ENCODE data around the gene ITGB3.
"Not testable (repeated sequence)": the region's sequence is repeated elsewhere in the genome, so short reads cannot be mapped to it uniquely, and the experiment has no call there.

ITGB3 gene

GRCh38 chr17:47212458-47212857 is 41.2 kb upstream of the ITGB3 start:
- Histone ChIP-seq H3K9ac (ENCODE audit: low read length in 2 of 2) (no peak overlapping the region), H3K9me3 (ENCODE audit: control insufficient read depth in 2 of 2, low read length in 2 of 2) (no peaks in the 10 kb centered on the region), H3K4me3 (ENCODE audit: low read length in 2 of 2) (no peak overlapping the region), H3K27me3 (ENCODE audit: control insufficient read depth in 1 of 2, insufficient read depth in 2 of 2, low read length in 2 of 2) (no peaks in the 10 kb centered on the region), H3K4me1 (ENCODE audit: control insufficient read depth, insufficient read depth, low read length) (no peaks in the 10 kb centered on the region), H3K27ac (ENCODE audit: low read length) (no peak overlapping the region), H3K36me3 (ENCODE audit: control insufficient read depth in 2 of 2, insufficient read depth in 2 of 2, low read length in 2 of 2) (no peaks in the 10 kb centered on the region)

- Histone ChIP-seq H3K27ac (ENCODE audit: low read length) (no peak overlapping the region), H3K9me3 (ENCODE audit: control insufficient read depth in 2 of 2, low read length in 2 of 2) (no peaks in the 10 kb centered on the region), H3K27me3 (ENCODE audit: control insufficient read depth in 1 of 2, insufficient read depth in 2 of 2, low read length in 2 of 2) (no peaks in the 10 kb centered on the region), H3K4me1 (ENCODE audit: control insufficient read depth, insufficient read depth, low read length) (no peaks in the 10 kb centered on the region), H3K36me3 (ENCODE audit: control insufficient read depth in 2 of 2, insufficient read depth in 2 of 2, low read length in 2 of 2) (no peaks in the 10 kb centered on the region), H3K9ac (ENCODE audit: low read length in 2 of 2) (no peak overlapping the region), H3K4me3 (ENCODE audit: low read length in 2 of 2) (no peak overlapping the region)
Observed at GRCh38 chr17:47213540-47213939, 40.1 kb upstream of the ITGB3 start.

GRCh38 chr17:47214931-47215330 is 38.7 kb upstream of the ITGB3 start:
- no peak overlapping the region for H3K9ac ChIP-seq (ENCODE audit: low read length in 2 of 2)
- H3K27ac ChIP-seq (ENCODE audit: low read length), result no peak overlapping the region
- H3K36me3 ChIP-seq (ENCODE audit: control insufficient read depth in 2 of 2, insufficient read depth in 2 of 2, low read length in 2 of 2), result no peaks in the 10 kb centered on the region
- no peaks in the 10 kb centered on the region for H3K9me3 ChIP-seq (ENCODE audit: control insufficient read depth in 2 of 2, low read length in 2 of 2)
- H3K27me3 ChIP-seq (ENCODE audit: control insufficient read depth in 1 of 2, insufficient read depth in 2 of 2, low read length in 2 of 2), result no peaks in the 10 kb centered on the region
- H3K4me3 ChIP-seq (ENCODE audit: low read length in 2 of 2), result no peak overlapping the region
- no peaks in the 10 kb centered on the region for H3K4me1 ChIP-seq (ENCODE audit: control insufficient read depth, insufficient read depth, low read length)

GRCh38 chr17:47216821-47217220 is 36.8 kb upstream of the ITGB3 start:
- H3K27me3 ChIP-seq (ENCODE audit: control insufficient read depth in 1 of 2, insufficient read depth in 2 of 2, low read length in 2 of 2); H3K27ac ChIP-seq (ENCODE audit: low read length); H3K9ac ChIP-seq (ENCODE audit: low read length in 2 of 2); H3K36me3 ChIP-seq (ENCODE audit: control insufficient read depth in 2 of 2, insufficient read depth in 2 of 2, low read length in 2 of 2); H3K4me3 ChIP-seq (ENCODE audit: low read length in 2 of 2); H3K9me3 ChIP-seq (ENCODE audit: control insufficient read depth in 2 of 2, low read length in 2 of 2); H3K4me1 ChIP-seq (ENCODE audit: control insufficient read depth, insufficient read depth, low read length): not testable (repeated sequence)

GRCh38 chr17:47217279-47217678 is 36.3 kb upstream of the ITGB3 start:
- H3K4me1 ChIP-seq (ENCODE audit: control insufficient read depth, insufficient read depth, low read length); H3K27me3 ChIP-seq (ENCODE audit: control insufficient read depth in 1 of 2, insufficient read depth in 2 of 2, low read length in 2 of 2); H3K4me3 ChIP-seq (ENCODE audit: low read length in 2 of 2); H3K9ac ChIP-seq (ENCODE audit: low read length in 2 of 2); H3K36me3 ChIP-seq (ENCODE audit: control insufficient read depth in 2 of 2, insufficient read depth in 2 of 2, low read length in 2 of 2); H3K27ac ChIP-seq (ENCODE audit: low read length); H3K9me3 ChIP-seq (ENCODE audit: control insufficient read depth in 2 of 2, low read length in 2 of 2): not testable (repeated sequence)

- H3K9ac ChIP-seq (ENCODE audit: low read length in 2 of 2), result no peak overlapping the region
- H3K9me3 ChIP-seq (ENCODE audit: control insufficient read depth in 2 of 2, low read length in 2 of 2), result no peaks in the 10 kb centered on the region
- no peaks in the 10 kb centered on the region for H3K4me1 ChIP-seq (ENCODE audit: control insufficient read depth, insufficient read depth, low read length)
- H3K27ac ChIP-seq (ENCODE audit: low read length), result no peak overlapping the region
- H3K36me3 ChIP-seq (ENCODE audit: control insufficient read depth in 2 of 2, insufficient read depth in 2 of 2, low read length in 2 of 2), result no peaks in the 10 kb centered on the region
- no peak overlapping the region for H3K4me3 ChIP-seq (ENCODE audit: low read length in 2 of 2)
- no peaks in the 10 kb centered on the region for H3K27me3 ChIP-seq (ENCODE audit: control insufficient read depth in 1 of 2, insufficient read depth in 2 of 2, low read length in 2 of 2)
Observed at GRCh38 chr17:47218896-47219430, 34.7 kb upstream of the ITGB3 start.

GRCh38 chr17:47219621-47220475 is 33.8 kb upstream of the ITGB3 start:
- Histone ChIP-seq H3K27ac (ENCODE audit: low read length) (no peak overlapping the region), H3K9me3 (ENCODE audit: control insufficient read depth in 2 of 2, low read length in 2 of 2) (no peaks in the 10 kb centered on the region), H3K9ac (ENCODE audit: low read length in 2 of 2) (no peak overlapping the region), H3K4me1 (ENCODE audit: control insufficient read depth, insufficient read depth, low read length) (peaks cover 5% of the 10 kb centered on the region), H3K27me3 (ENCODE audit: control insufficient read depth in 1 of 2, insufficient read depth in 2 of 2, low read length in 2 of 2) (no peaks in the 10 kb centered on the region), H3K4me3 (ENCODE audit: low read length in 2 of 2) (no peak overlapping the region), H3K36me3 (ENCODE audit: control insufficient read depth in 2 of 2, insufficient read depth in 2 of 2, low read length in 2 of 2) (no peaks in the 10 kb centered on the region)

GRCh38 chr17:47220531-47220999 is 33.1 kb upstream of the ITGB3 start:
- Histone ChIP-seq H3K9ac (ENCODE audit: low read length in 2 of 2) (no peak overlapping the region), H3K9me3 (ENCODE audit: control insufficient read depth in 2 of 2, low read length in 2 of 2) (no peaks in the 10 kb centered on the region), H3K4me1 (ENCODE audit: control insufficient read depth, insufficient read depth, low read length) (peaks cover 12% of the 10 kb centered on the region), H3K4me3 (ENCODE audit: low read length in 2 of 2) (no peak overlapping the region), H3K36me3 (ENCODE audit: control insufficient read depth in 2 of 2, insufficient read depth in 2 of 2, low read length in 2 of 2) (no peaks in the 10 kb centered on the region), H3K27me3 (ENCODE audit: control insufficient read depth in 1 of 2, insufficient read depth in 2 of 2, low read length in 2 of 2) (no peaks in the 10 kb centered on the region), H3K27ac (ENCODE audit: low read length) (no peak overlapping the region)

GRCh38 chr17:47221154-47221553 is 32.5 kb upstream of the ITGB3 start:
- Histone ChIP-seq H3K4me1 (ENCODE audit: control insufficient read depth, insufficient read depth, low read length) (peaks cover 16% of the 10 kb centered on the region), H3K9me3 (ENCODE audit: control insufficient read depth in 2 of 2, low read length in 2 of 2) (no peaks in the 10 kb centered on the region), H3K9ac (ENCODE audit: low read length in 2 of 2) (no peak overlapping the region), H3K4me3 (ENCODE audit: low read length in 2 of 2) (no peak overlapping the region), H3K36me3 (ENCODE audit: control insufficient read depth in 2 of 2, insufficient read depth in 2 of 2, low read length in 2 of 2) (no peaks in the 10 kb centered on the region), H3K27ac (ENCODE audit: low read length) (no peak overlapping the region), H3K27me3 (ENCODE audit: control insufficient read depth in 1 of 2, insufficient read depth in 2 of 2, low read length in 2 of 2) (no peaks in the 10 kb centered on the region)

- H3K9me3 ChIP-seq (ENCODE audit: control insufficient read depth in 2 of 2, low read length in 2 of 2), result no peaks in the 10 kb centered on the region
- no peak overlapping the region for H3K4me3 ChIP-seq (ENCODE audit: low read length in 2 of 2)
- H3K9ac ChIP-seq (ENCODE audit: low read length in 2 of 2), result no peak overlapping the region
- H3K27me3 ChIP-seq (ENCODE audit: control insufficient read depth in 1 of 2, insufficient read depth in 2 of 2, low read length in 2 of 2), result no peaks in the 10 kb centered on the region
- H3K4me1 ChIP-seq (ENCODE audit: control insufficient read depth, insufficient read depth, low read length), result peaks cover 19% of the 10 kb centered on the region
- no peaks in the 10 kb centered on the region for H3K36me3 ChIP-seq (ENCODE audit: control insufficient read depth in 2 of 2, insufficient read depth in 2 of 2, low read length in 2 of 2)
- no peak overlapping the region for H3K27ac ChIP-seq (ENCODE audit: low read length)
Observed at GRCh38 chr17:47222047-47222446, 31.6 kb upstream of the ITGB3 start.

- Histone ChIP-seq H3K9ac (ENCODE audit: low read length in 2 of 2) (no peak overlapping the region), H3K9me3 (ENCODE audit: control insufficient read depth in 2 of 2, low read length in 2 of 2) (no peaks in the 10 kb centered on the region), H3K4me3 (ENCODE audit: low read length in 2 of 2) (no peak overlapping the region), H3K36me3 (ENCODE audit: control insufficient read depth in 2 of 2, insufficient read depth in 2 of 2, low read length in 2 of 2) (no peaks in the 10 kb centered on the region), H3K27ac (ENCODE audit: low read length) (no peak overlapping the region), H3K4me1 (ENCODE audit: control insufficient read depth, insufficient read depth, low read length) (peaks cover 19% of the 10 kb centered on the region), H3K27me3 (ENCODE audit: control insufficient read depth in 1 of 2, insufficient read depth in 2 of 2, low read length in 2 of 2) (no peaks in the 10 kb centered on the region)
Observed at GRCh38 chr17:47223007-47223406, 30.6 kb upstream of the ITGB3 start.

Measured in stomach smooth muscle (tissue), 2 donors.